Measurements from ENCODE around the gene TBCD. TPM values are rescaled to one million over a fixed set of nuclear protein-coding genes. Genes with fewer than 3 reads are reported as not detected.
A peak's percentile ranks its signal among the peaks of the same experiment; 100 is the strongest.
"Not testable (repeated sequence)": the region's sequence is repeated elsewhere in the genome, so short reads cannot be mapped to it uniquely, and the experiment has no call there.

The TBCD gene
- total RNA-seq, 1 donor from 2014 or later, result 122 TPM

GRCh38 chr17:82948081-82948511 lies 196.2 kb downstream of the TBCD start:
- ATAC-seq (no peak), DNase-seq (ENCODE audit: low spot score) (peak; percentile 44)
- intact Hi-C loops (cut with DNase I), result no loop called here

- ATAC-seq (no peak), DNase-seq (ENCODE audit: low spot score) (no peak)
- intact Hi-C loops (cut with DNase I), result no loop called here
Measured at GRCh38 chr17:82948957-82949356, 197.1 kb downstream of the TBCD start.

- intact Hi-C loops (cut with DNase I), result no loop called here
- ATAC-seq (no peak), DNase-seq (ENCODE audit: low spot score) (peak; percentile 23)
Measured at GRCh38 chr17:82949361-82949760, 197.5 kb downstream of the TBCD start.

- DNase-seq (ENCODE audit: low spot score), result peak; percentile 33
- intact Hi-C loops (cut with DNase I), result no loop called here
Measured at GRCh38 chr17:82949984-82950383, 198.1 kb downstream of the TBCD start.

GRCh38 chr17:82950525-82951102 lies 198.7 kb downstream of the TBCD start:
- DNase-seq (ENCODE audit: low spot score) (peak; percentile 32), ATAC-seq (no peak)
- intact Hi-C loops (cut with DNase I), result no loop called here

More at GRCh38 chr17:82949984-82950383, 198.1 kb downstream of the TBCD start:
- no peak for ATAC-seq

DNA sequence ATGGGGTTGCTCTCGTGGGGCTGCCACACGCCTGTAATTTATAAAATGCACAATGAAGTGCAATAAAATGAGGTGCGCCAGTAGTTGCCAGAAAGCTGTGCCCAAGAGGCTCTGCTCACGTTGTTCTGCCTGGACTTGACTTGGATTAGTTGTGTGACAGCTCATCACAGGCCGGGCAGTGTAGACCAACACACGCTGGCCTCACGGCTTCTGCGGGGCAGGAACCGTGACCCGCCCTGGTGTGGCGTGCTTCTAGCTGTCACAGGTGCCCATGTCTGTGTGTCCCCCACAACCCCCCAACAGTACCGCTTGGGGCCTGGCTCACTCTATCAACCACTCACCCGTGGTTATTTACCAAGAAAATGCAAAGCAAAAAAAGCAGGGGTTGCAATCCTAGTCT lies 200.2 kb downstream of the TBCD start:
- DNase-seq (ENCODE audit: low spot score) (peak; percentile 32), ATAC-seq (no peak)
- intact Hi-C loops (cut with DNase I), result no loop called here

DNA sequence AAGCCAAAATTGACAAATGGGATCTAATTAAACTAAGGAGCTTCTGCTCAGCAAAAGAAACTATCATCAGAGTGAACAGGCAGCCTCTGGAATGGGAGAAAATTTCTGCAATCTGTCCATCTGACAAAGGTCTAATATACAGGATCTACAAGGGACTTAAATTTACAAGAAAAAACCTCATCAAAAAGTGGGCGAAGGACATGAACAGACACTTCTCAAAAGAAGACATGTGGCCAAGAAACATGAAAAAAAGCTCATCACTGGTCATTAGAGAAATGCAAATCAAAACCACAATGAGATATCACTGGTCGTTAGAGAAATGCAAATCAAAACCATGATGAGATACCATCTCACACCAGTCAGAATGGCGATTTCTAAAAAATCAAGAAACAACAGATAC lies 203.2 kb downstream of the TBCD start:
- ATAC-seq; DNase-seq (ENCODE audit: low spot score); intact Hi-C loops (cut with DNase I): not testable (repeated sequence)

DNA sequence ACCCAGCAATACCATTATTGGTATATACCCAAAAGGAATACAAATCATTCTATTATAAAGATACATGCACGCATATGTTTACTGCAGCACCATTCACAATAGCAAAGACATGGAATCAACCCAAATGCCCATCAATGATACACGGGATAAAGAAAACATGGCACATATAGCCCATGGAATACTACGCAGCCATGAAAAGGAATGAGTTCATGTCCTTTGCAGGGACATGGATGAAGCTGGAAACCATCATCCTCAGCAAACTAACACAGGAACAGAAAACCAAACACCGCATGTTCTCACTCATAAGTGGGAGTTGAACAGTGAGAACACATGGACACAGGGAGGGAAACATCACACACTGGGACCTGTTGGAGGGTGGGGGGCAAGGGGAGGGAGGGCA lies 203.8 kb downstream of the TBCD start:
- ATAC-seq; DNase-seq (ENCODE audit: low spot score); intact Hi-C loops (cut with DNase I): not testable (repeated sequence)

- DNase-seq (ENCODE audit: low spot score) (peak; percentile 48), ATAC-seq (no peak)
- intact Hi-C loops (cut with DNase I), result no loop called here
Measured at GRCh38 chr17:82956146-82956725, 204.4 kb downstream of the TBCD start.

DNA sequence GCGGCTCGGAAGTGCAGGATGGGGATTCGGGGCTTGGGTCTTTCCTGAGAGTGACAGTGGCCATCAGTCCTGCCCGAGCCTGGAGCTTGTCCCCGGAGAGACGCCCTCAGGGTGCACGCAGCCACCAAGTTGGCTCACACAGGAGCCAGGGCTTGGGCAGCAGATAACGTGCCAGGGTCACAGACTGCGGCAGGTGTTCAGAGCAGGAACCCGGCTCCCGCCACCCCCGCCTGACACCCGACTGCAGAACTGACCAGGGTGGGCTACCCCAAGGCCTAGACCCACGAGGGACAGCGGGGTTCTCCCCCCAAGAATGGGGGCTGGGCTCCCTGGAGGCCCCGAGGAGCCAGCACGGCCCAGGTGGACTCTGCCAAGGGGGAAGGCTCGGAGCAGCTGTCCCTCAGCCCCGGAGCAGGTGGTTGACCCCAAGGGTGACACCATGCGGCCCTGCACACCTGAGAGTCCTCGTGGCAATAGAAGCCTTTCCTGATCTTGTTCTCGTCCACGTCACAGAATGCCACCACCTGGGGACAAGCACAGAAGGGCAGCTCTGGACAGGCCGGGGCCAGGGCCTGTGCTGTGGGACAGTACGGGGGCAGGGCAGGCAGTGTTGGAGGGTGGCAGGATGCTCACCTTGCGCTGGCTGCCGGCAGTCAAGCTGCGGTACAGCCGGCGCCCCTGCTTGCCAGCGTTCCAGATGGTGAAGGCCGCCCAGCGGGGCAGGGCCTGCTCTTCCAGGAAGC lies 205.0 kb downstream of the TBCD start:
- ATAC-seq (no peak), DNase-seq (ENCODE audit: low spot score) (peak; percentile 52)
- intact Hi-C loops (cut with DNase I), result no loop called here

- intact Hi-C loops (cut with DNase I), result no loop called here
- DNase-seq (ENCODE audit: low spot score), result no peak
- no peak for ATAC-seq
Measured at GRCh38 chr17:82957469-82957795, 205.6 kb downstream of the TBCD start.

DNA sequence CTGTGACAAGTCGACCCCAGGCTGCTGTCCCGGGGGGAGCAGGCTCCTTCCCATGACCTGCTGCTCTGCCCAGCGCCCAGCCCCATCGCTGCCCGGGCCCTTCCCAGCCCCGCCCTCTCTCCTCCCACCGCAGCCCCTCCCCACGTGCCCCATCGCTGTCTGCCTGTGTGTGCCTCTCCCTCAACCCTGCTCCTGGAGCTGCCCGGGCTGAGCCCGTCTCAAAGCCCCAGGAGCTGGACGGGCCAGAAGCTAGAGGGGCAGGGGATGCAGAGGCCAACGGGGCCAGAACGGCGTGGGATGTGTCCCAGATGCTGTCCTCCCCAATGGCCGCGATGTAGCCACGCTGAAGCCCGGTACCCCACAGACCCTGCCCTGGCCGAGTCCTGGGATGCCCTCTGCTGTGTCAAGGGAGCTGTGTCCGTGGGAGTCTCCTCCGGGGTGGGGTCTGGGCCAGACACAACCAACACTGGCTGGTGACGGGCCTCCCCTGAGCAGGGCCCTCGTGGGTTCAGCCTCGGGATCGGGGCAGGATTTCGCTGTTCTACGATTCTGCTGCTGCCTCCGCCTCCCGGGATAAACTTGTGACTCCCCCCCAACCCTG lies 206.2 kb downstream of the TBCD start:
- intact Hi-C loops (cut with DNase I), result no loop called here
- peak; percentile 53 for DNase-seq (ENCODE audit: low spot score)

GRCh38 chr17:82959242-82959930 lies 207.5 kb downstream of the TBCD start:
- peak; percentile 47 for DNase-seq (ENCODE audit: low spot score)
- ATAC-seq, result no peak
- intact Hi-C loops (cut with DNase I), result no loop called here

More for the DNA sequence above, 206.2 kb downstream of the TBCD start:
- ATAC-seq, result no peak

GRCh38 chr17:82959990-82960418 lies 208.1 kb downstream of the TBCD start:
- intact Hi-C loops (cut with DNase I), result no loop called here

DNA sequence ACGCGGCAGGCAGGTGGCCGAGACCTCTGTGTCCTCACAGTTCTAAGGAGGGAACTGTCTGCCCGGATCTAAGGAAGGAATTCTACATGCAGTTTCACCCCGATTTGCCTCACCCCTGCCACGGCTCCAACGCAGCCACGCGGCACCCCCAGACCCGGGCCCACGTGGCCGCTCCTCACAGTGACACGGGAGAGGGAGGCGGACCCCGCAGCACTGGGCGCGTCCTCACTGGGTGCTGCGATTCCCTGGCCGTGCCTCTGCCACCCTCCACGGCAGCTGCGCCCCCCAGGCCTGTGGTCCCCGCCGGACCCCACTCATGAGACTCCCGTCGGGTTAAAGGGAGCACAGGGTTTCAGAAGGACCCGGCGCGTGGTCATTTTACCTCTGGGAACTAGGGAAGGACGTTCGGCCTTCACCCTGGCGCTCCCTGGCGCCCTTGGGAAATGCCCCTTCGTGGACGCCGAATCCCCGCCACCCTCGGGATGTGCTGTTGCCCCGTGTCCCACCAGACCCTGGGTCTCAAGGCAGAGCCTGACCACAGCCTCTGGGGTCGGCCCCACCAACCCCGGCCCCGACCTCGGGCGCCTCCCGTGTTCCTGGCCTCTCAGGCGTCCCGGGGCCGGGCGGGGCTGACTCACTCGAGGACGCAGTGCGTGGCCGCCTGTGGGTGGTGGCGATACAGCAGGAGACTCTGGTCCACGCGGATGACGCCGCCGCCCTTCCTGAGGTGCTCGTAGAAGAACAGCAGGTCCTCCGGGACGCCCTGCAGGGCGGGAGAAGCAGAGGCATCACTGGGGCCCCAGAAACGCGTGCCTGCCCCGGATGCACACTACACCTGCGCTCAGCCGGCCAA lies 208.8 kb downstream of the TBCD start:
- ATAC-seq (no peak), DNase-seq (ENCODE audit: low spot score) (peak; percentile 55)
- intact Hi-C loops (cut with DNase I), result no loop called here

More at GRCh38 chr17:82959990-82960418, 208.1 kb downstream of the TBCD start:
- ATAC-seq (no peak), DNase-seq (ENCODE audit: low spot score) (peak; percentile 54)

- intact Hi-C loops (cut with DNase I), result no loop called here
- peak; percentile 52 for DNase-seq (ENCODE audit: low spot score)
Measured at GRCh38 chr17:82961366-82962162, 209.7 kb downstream of the TBCD start.

GRCh38 chr17:82962163-82962720 lies 210.4 kb downstream of the TBCD start:
- ATAC-seq, result no peak
- peak; percentile 26 for DNase-seq (ENCODE audit: low spot score)
- intact Hi-C loops (cut with DNase I), result no loop called here

More at GRCh38 chr17:82961366-82962162, 209.7 kb downstream of the TBCD start:
- ATAC-seq, result no peak
